Testis (tissue), 5 donors: ENCODE measurements around the gene TWIST1. TPM values are rescaled to one million over a fixed set of nuclear protein-coding genes. Genes with fewer than 3 reads are reported as not detected.

Experiments used
- DNase-seq: peaks from one replicate; pipeline ENCODE4 v3.0.0-alpha.2; 2019
- H3K27ac ChIP-seq, 2 donors: fragments of 200-600 bp; sonication (generic); one replicate each; pipeline ENCODE4 v1.5.1; 2019
- H3K27me3 ChIP-seq: fragments of 200-600 bp; sonication (generic); one replicate; pipeline ENCODE4 v1.5.1; 2019
- H3K36me3 ChIP-seq: fragments of 200-600 bp; sonication (generic); one replicate; pipeline ENCODE4 v1.5.1; 2017; ENCODE audit warnings: low read depth; ENCODE audit errors: missing control alignments
- H3K4me1 ChIP-seq: fragments of 200-600 bp; sonication (generic); one replicate; pipeline ENCODE4 v1.5.1; 2019
- H3K4me3 ChIP-seq, 2 donors: fragments of 200-600 bp; sonication (generic); one replicate each; pipeline ENCODE4 v1.5.1; 2017 to 2019
- H3K9me3 ChIP-seq: fragments of 200-600 bp; sonication (generic); one replicate; pipeline ENCODE4 v1.5.1; 2017
- POLR2A ChIP-seq: fragments of 450-650 bp; IDR thresholded peaks from one replicate; pipeline ENCODE4 v1.6.1; 2017; ENCODE audit warnings: antibody characterized with exemption, mild to moderate bottlenecking, moderate library complexity
- WGBS, 2 donors: methylation state at CpG; one replicate each; pipeline ENCODE4 v1.1.5; 2018; 5-methylcytosine and 5-hydroxymethylcytosine counted together
- intact Hi-C: fragments of 100-400 bp; cut with DNase I; formaldehyde crosslinking; loops from one replicate; pipeline ENCODE4 v1.15.1; 2023; ENCODE audit warnings: low total_unique reads
- long read RNA-seq, 2 donors: transcript quantifications; one replicate each; lab custom pipeline, GENCODE V29; 2026
- polyA plus RNA-seq: library from polyadenylated mRNA; stranded (reverse); fragments of 350-450 nt; fragmentation: Illumina TruSeq; extraction: RNeasy Lipid Tissue Mini Kit (QIAGEN cat#74804); gene quantifications from one replicate; pipeline ENCODE4 v1.2.3, GENCODE V29; 2014; ENCODE audit warnings: low read depth, low replicate concordance; ENCODE audit not compliant: insufficient read depth
- total RNA-seq, 2 donors: library from RNA; depleted of rRNA; stranded (reverse); fragments of >200 nt; gene quantifications; one replicate each; pipeline ENCODE4 v1.2.3, GENCODE V29; 2016
- TF ChIP-seq, protein P1 (sequence below), 3 experiments: fragments of 450-650 bp in 2 of 3; fragments of 200-600 bp in 1 of 3; sonication (generic) in 1 of 3; IDR thresholded peaks; one replicate each; pipeline ENCODE4 v1.5.1; 2016 to 2019; ENCODE audit warnings: antibody characterized with exemption in 3 of 3, mild to moderate bottlenecking in 2 of 3, moderate library complexity in 1 of 3

Gene TWIST1
- total RNA-seq = 10 to 100 TPM; 11.7 to 22.5 TPM
- polyA plus RNA-seq = 5.2 TPM
- long read RNA-seq, donor 1, transcript TWIST1-201 (2 exons, 1,666 nt) = major isoform, 16 of 17 reads
- long read RNA-seq, donor 1, partial matches to known transcripts = 0 of 17 reads
- long read RNA-seq, donor 1, other reads (novel, unspliced or antisense) = 0 of 17 reads
- long read RNA-seq, donor 2, transcript TWIST1-201 (2 exons, 1,666 nt) = major isoform, 7 of 24 reads
- long read RNA-seq, donor 2, partial matches to known transcripts = 17 of 24 reads
- long read RNA-seq, donor 2, other reads (novel, unspliced or antisense) = 0 of 24 reads

DNA sequence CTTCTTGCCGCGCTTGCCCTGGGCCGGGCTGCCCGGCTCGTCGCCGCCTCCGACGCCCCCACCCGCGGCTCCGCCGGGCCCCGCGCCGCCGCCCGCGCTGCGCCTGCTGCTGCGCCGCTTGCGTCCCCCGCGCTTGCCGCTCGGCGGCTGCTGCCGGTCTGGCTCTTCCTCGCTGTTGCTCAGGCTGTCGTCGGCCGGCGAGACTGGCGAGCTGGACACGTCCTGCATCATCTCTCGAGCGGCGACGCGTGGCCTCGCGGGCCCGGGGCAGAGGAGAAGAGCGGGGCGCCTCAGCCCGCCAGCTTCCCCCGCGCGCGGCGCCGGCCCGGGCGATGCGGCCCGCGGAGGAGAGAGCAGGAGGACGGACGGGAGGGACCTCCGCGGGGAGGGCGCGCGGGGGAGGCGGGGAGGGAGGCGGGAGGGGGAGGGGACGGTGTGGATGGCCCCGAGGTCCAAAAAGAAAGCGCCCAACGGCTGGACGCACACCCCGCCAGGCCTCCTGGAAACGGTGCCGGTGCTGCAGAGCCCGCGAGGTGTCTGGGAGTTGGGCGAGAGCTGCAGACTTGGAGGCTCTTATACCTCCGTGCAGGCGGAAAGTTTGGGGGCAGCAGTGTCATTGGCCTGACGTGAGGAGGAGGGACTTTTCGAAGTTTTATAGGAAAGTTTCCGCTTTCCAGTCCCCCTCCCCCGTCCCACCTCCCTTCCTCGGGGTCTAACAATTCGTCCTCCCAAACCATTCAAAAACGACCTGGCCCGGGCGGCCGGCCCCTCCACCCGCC is at the start of gene TWIST1:
TSS of gene TWIST1 (minus strand) at position 546 of the 779 bp plus-strand sequence. CDS start at position 231, 315 bp downstream.
- DNase-seq = peak; percentile 76
- H3K36me3 ChIP-seq = no peaks in the 10 kb centered on the region
- H3K27me3 ChIP-seq = no peaks in the 10 kb centered on the region
- peak within 1 kb of the TSS; percentile 54 to 59 for H3K27ac ChIP-seq
- 0 to 1% methylated on average over 9 to 62 of the region's 91 CpGs for WGBS, 2 donors
- intact Hi-C loops = no loop called here
- no peaks in the 10 kb centered on the region for H3K9me3 ChIP-seq
- H3K4me3 ChIP-seq = peak within 1 kb of the TSS; percentile 60 to 68
- peaks cover 9% of the 10 kb centered on the region for H3K4me1 ChIP-seq
- no peak for TF ChIP-seq POLR2A
- TF ChIP-seq, protein P1, sequence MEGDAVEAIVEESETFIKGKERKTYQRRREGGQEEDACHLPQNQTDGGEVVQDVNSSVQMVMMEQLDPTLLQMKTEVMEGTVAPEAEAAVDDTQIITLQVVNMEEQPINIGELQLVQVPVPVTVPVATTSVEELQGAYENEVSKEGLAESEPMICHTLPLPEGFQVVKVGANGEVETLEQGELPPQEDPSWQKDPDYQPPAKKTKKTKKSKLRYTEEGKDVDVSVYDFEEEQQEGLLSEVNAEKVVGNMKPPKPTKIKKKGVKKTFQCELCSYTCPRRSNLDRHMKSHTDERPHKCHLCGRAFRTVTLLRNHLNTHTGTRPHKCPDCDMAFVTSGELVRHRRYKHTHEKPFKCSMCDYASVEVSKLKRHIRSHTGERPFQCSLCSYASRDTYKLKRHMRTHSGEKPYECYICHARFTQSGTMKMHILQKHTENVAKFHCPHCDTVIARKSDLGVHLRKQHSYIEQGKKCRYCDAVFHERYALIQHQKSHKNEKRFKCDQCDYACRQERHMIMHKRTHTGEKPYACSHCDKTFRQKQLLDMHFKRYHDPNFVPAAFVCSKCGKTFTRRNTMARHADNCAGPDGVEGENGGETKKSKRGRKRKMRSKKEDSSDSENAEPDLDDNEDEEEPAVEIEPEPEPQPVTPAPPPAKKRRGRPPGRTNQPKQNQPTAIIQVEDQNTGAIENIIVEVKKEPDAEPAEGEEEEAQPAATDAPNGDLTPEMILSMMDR (IDR thresholded peaks at IDR 0.05) = no peak

DNA sequence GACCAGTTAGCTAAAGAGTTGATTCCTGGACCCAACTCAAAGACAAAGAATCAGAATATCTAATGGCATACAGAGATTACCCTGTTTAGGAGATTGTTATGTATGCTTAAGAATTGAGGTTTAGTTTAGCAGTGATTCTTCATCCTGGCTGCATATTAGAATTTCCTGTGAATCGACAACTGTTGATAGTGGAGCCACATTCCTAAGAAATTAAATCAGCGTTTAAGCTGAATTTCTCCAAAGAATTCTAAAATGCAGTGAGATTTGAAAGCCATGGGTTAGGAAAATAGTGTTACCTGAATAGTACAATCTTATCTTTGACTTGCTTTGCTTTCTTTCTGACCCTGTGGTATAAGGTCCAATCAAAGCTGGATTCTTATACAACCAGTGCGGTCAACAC is 44.2 kb upstream of the TWIST1 start:
- 84% methylated on average over 3 of the region's 3 CpGs for WGBS, 2 donors
- TF ChIP-seq, protein P1 (IDR thresholded peaks at IDR 0.05) = no peak
- TF ChIP-seq POLR2A = no peak
- Histone ChIP-seq H3K27me3 (no peaks in the 10 kb centered on the region), H3K36me3 (no peaks in the 10 kb centered on the region), H3K4me3 (no peak overlapping the region), H3K4me1 (no peaks in the 10 kb centered on the region), H3K9me3 (no peaks in the 10 kb centered on the region), H3K27ac (no peak overlapping the region)
- intact Hi-C loops = no loop called here
- DNase-seq = no peak

DNA sequence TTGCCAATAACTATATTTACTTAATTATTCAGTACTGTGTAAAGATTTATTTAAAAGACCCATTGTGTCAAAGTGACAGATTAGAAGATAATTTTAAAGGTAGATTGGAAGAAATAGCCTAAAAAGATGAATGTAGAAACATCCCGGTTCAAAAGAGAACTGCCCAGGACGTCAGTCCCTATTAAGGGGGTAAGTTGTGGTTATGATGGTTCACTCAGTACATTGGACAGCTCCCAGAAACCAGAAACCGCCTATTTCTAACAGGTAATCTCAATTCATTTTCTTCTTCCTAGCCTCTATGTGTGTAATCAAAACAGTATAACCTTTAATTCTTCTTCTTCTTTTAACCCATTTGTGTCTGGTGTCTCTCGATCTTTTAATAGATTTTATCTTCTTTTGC is 29.3 kb upstream of the TWIST1 start:
- Histone ChIP-seq H3K36me3 (no peaks in the 10 kb centered on the region), H3K4me1 (peaks cover 3% of the 10 kb centered on the region), H3K27ac (no peak overlapping the region), H3K9me3 (no peaks in the 10 kb centered on the region), H3K4me3 (no peak overlapping the region), H3K27me3 (no peaks in the 10 kb centered on the region)
- 2% methylated on average over 4 of the region's 4 CpGs for WGBS, 2 donors
- DNase-seq = no peak
- TF ChIP-seq, protein P1 (IDR thresholded peaks at IDR 0.05) = no peak
- TF ChIP-seq POLR2A = no peak
- intact Hi-C loops = no loop called here

DNA sequence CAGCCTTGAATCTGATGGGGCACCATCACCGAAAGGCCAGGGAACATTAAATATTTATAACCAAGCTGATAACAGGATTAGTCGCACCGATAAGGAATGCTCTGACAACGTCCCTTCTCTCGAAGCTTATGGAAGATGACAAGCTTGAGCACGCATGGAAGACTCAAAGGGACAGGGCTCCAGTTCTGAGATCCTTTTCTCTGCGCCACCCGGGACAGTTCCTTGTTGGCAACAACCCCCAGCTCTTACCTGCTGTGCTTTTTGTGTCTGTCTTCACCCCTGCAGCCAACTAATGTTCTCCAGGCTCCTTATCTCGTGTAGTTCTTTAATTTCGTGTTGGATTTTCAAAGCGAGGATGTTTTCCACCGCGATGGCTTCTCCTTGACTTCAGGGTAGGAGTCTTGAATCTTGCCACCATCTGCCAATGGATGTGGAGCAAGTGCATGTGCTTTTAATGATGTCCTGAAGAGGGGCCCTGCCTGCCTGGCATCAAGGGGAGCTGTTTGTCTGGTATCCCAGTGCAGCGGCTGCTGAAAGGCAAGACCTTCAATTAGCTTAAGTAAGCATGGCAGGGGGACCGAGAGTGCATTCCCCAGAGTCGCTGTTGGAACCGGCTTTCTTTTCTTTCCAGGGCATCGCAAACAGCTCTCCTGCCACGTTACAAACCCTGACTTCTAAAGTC is 28.1 kb upstream of the TWIST1 start:
- H3K4me3 ChIP-seq = no peak overlapping the region
- no peak for DNase-seq
- 7% methylated on average over 19 of the region's 19 CpGs for WGBS, 2 donors
- H3K27ac ChIP-seq = no peak overlapping the region
- no peaks in the 10 kb centered on the region for H3K36me3 ChIP-seq
- H3K27me3 ChIP-seq = no peaks in the 10 kb centered on the region
- H3K4me1 ChIP-seq = peaks cover 3% of the 10 kb centered on the region
- intact Hi-C loops = no loop called here
- no peaks in the 10 kb centered on the region for H3K9me3 ChIP-seq
- TF ChIP-seq POLR2A = no peak
- TF ChIP-seq, protein P1 (IDR thresholded peaks at IDR 0.05) = no peak
